Keratinocyte (primary cell): ENCODE data around the gene RASL12.

ENCODE experiments used
- CTCF ChIP-seq, 3 experiments: IDR thresholded peaks in 1 of 3; conservative IDR thresholded peaks in 1 of 3; optimal IDR thresholded peaks in 1 of 3; 2 replicates in 2 of 3; 3 replicates in 1 of 3; pipeline versions ENCODE3 to v1.5.1; 2011; ENCODE audit warnings: low read length in 3 of 3, mild to moderate bottlenecking in 3 of 3, moderate library complexity in 2 of 3, control low read depth in 1 of 3, inconsistent platforms in 1 of 3; ENCODE audit not compliant: insufficient read depth in 2 of 3; ENCODE audit errors: extremely low read depth in 1 of 3
- EZH2 ChIP-seq: IDR thresholded peaks from one replicate; pipeline ENCODE4 v1.6.1; 2012; ENCODE audit warnings: inconsistent platforms, mild to moderate bottlenecking, low read length, moderate library complexity

DNA sequence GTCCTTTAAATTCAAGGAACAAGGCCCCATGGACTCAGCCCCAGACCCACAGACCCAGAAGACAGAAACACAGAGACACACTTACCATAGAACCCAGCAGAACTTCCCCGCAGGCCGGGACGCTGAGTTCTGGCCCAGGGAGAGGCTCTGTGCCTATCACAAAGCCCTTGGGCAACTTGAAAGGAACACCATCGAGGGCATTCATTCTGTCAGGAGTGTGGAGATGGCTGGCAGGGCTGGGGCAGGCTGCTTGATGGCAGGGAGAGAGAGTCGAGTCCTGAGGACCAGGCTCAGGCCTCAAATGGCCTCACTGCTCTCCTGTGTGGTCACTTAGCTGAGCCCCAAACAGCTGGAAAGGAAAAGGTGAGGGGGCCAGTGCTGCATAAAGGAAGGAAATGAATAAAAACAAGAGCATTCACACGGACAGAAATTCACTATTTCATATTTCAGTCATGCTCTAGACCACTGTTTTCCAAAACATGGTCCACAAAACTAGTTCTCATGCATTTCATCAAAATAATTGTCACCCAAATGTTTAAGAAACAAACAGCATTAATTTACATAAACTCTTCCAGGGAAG lies 38.3 kb upstream of the RASL12 start:
- no peak for TF ChIP-seq CTCF (optimal IDR thresholded peaks at IDR 0.05 in 1 of 3, IDR thresholded peaks at IDR 0.05 in 1 of 3, conservative IDR thresholded peaks at IDR 0.05 in 1 of 3; ENCODE audit: extremely low read depth in 1 of 3, insufficient read depth in 2 of 3, low read length in 3 of 3)
- no peak for TF ChIP-seq EZH2
